Dermis microvascular lymphatic vessel endothelial cell (primary cell): ENCODE data around the gene TPRG1. TPM values are rescaled to one million over a fixed set of nuclear protein-coding genes. Genes with fewer than 3 reads are reported as not detected.

Experiments
- DNase-seq, 2 donors: peaks; one replicate each; pipeline versions ENCODE4 v3.0.0 to v3.0.0-alpha.2; 2010; ENCODE audit warnings: low read depth in 2 of 2
- total RNA-seq: library from RNA; depleted of rRNA; stranded (reverse); fragments of >200 nt; gene quantifications from 2 replicates; pipeline ENCODE4 v1.2.1, GENCODE V29; 2014

TPRG1 gene
- total RNA-seq, 1 donor from 2014 or later: 0.13 TPM

DNA sequence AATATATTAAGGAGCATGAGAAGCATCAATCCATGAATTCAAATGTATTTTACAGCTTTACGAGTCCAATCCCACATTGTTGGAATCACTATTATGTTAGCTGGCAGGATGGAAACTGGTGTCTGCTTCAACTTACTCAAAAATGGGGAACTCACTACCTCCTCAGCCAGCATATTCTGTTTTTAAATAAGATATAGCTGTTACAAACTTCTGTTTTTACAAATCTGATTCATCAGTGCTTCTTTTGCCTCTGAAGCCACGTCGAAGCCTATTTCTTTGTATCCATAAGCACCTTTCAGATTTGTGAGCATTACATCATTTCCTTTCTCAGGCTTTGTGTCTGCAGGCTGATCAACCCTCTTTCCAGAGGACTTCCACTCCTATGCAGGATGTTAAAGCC is 105.9 kb downstream of the TPRG1 start:
- no peak for DNase-seq

DNA sequence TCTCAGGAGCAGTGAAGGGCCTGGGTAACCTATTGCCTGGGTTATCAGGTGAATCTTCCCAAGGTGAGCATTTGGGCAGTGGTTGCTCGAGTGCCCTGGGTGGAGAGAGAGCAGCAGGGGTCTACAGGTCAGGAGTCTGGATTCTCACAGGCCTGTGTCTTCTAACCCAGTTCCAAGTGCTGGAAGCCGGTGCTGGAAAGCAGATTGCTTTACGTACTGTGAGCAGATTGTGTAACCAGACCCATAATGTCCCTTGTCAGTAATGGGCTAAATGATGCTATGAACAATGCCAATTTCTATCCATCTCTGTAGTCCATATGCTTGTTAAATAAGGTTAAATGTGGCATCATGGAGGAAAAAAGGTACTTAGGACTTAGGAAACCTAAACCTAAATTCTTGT is 106.5 kb downstream of the TPRG1 start:
- no peak for DNase-seq

DNA sequence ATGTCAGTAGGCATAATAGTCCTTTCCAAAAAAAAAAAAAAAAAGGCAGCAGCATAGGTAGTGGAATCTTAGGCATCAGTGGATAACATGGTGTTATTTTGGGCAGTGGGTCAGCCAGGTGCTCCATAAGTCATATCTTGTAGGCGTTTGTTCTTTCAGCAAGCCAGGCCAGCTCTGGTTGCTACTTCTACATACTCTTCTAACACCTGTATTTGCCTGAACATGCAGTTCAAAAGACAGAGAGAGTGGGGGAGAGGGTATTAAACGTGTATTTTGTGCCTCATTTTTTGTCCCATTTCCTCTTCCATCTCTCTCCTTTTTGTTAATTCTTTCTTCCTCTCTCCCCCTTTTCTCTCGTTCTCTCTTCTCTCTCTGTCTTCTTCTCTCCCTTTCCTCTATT is 110.4 kb downstream of the TPRG1 start:
- no peak for DNase-seq

DNA sequence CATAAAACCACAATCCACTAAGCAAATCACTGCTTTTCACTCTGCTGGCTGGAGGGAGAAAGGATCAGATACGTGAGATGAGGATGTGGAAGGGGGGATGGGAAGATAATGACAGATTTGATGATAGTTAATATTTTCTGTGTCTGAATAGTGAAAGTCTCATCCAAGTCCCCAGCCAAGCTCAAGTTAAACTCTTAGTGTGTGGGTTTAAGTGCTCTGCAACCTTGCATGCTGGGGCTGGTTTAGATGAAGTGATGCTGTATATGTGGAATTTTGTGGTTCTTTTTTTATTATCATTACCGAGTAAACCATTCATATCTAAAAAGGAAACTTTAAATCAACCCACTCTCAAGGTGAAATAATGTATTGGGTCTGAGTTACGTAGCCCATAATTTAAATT is 111.0 kb downstream of the TPRG1 start:
- no peak for DNase-seq

DNA sequence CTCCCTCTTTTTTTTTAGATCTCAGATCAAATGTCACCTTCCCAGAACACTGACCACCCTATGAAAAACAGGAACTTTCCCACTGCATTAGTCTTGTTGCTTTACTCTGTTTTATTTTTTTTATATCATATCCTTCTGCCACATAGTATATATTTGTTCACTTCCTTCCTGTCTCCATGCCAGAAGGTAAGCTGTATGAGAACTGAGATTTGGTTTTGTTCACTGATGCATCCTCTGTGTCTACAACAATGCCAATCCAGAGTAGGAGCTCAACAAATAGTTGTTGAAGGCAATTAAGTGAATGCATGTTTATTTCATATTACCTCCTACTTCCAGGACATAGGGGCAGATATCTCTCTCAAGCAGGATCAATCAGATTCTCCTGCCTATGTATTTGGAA is 114.4 kb downstream of the TPRG1 start:
- DNase-seq: no peak

DNA sequence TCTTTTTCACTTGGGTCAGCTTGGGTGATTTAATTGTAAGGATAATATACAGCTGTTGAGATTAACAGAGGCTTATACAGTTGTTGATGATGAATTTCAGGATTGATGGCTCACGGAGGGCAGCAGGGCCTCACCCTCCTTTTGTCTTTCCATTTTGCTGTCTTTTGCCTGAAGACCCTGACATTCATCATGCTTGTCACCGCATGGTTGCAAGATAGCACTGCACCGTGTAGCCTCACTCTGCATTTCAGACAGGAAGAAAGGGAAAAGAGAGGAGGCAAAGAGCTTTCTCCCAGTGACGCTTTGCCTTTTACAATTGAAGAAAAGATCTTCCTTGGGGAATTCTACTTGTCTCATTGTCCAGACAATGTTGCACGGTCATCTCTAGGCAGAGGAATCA is 115.1 kb downstream of the TPRG1 start:
- DNase-seq: no peak

DNA sequence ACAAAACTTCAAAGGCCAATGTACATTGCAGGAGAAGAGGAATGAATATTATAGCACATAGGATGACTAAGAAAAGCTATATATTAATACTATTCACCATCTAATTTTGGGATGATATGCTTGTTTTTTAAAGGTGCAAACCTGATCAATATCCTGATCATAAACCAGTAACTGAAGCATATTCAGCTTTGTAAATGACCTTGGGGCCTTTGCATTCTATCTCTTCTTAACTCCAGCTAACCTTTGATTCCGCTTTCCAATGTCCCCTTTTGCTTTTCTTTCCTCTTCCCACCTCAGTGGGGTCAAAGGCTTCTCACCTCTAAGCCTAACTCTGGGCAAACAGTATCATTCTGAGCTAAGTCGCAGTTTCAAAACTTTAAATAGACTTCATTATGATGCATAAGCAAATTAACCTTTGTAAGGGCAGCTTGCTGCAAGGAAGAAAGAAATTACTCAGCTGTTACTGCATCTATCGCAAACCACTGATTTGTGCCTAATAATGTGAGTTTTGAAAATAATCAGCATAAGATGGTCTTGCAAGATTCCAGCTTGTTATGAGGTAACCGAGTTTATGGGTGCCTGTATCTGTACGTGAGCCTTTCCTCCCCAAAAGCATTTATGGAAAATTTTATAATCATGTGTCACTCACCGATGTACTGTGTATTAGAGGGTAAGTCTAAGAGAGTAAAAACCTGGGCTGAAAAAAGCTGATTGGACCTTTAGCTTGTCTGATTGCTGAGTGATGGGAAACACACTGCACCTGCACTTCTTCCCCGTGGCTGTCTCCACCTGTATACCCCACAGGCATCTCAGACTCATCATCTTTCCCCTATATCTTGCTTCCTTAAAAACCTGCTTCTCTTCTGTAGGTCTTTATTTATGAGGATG is 116.8 kb downstream of the TPRG1 start:
- no peak for DNase-seq

DNA sequence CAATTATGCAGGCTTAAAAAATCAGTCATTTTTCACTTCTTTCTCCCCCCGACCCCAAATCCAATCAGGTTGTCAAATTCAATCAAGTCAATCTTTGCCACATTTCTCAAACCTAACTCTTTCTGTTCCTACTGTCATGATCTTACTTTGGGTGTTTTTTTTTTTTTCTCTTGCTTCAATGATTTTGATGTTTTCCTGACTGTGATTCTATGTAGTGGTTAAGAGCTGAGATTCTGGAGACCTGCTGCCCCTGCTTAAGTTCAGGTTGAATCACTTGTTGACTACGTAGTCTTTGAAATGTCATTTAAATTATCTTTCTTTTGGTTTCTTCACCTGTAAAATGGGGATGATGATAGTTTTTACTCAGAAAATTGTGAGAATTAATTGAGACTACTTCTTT is 117.5 kb downstream of the TPRG1 start:
- no peak for DNase-seq

DNA sequence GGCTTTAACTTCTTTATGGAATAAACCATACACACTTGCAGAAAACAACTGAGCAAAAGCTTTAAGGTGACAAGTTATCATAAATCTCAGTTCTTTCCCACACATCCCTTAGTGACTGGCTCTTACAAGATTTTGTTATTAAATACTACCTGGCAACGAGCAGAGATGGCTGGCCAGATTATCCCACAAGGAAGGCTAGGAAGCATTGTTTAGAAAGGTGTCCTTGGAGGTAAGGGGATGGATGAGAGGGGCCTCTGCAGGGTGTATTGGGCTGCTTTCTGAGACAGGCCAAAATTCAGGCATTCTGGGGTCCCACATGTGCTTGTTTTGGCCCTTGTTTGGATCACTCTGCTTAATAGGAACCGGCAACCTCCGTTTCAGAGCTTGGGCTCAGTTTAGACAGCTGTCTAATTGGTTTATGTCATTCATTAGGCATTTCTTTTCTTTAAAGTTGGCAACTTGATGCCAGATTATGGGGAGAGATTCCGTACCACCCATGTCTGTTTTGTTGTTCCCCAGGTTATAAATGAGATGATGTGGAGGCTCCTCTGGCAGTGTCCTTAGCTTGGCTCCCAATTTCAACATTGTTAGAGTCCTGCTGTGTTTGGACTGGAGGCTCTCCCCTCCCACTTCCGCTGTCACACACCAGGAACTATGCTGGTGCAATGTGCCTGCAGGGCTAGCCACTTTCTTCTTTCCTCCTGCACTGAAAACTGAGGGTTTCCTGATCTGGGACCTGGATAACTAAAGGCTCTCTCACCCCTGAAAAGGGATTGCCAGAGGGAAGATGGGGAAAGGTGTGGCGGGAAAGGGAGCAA is 121.1 kb downstream of the TPRG1 start:
- DNase-seq: no peak

DNA sequence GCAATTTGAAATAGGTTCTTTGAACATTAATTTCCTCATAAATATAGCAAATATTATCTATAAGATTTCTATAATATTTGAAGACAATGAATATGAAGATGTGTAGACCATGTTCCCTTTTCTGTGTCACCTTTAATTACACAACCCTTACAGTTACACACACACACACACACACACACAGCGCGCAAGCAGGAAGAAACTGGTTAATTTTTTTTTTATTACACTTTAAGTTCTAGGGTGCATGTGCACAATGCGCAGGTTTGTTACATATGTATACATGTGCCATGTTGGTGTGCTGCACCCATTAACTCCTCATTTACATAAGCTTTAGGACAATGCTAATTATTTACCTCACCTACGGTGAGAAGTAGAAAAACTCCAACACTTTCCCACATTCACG is 122.9 kb downstream of the TPRG1 start:
- DNase-seq: no peak

DNA sequence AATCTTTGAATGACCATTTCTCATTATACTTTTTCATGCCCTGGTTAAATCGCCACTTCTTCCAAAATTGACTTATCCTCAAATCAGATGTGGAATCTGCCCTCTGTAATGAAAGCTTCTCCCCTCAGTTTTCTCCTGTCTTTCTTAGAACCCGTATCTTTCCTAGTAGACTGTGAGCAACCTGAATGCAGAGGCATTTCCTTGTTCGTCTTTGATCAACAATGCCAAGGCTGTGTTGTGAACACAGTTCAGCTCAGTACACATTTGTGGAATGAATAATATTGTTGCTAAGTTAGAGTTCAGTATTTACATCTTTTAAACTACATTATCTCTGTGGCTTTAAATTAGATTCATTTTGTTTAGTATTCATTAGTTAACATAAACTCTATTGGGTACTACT is 123.3 kb downstream of the TPRG1 start:
- DNase-seq: no peak

DNA sequence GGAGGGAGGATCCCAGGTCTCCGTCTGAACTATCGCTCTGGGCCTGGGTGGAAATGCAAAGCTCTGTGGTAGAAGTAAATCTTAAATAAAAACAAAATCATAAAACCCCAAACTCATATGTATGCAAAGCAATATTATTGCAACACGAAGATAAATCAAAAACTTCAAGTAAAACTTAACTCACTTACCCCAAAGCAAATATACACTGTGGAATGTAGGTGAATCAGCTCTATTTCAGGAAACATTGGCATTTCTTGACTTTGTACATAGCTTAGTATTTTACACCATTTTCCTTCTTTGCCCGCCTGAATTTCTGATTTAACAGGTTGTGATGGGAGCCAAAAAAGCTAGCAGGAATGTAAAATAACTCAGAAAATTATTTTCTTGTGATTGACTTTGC is 126.2 kb downstream of the TPRG1 start:
- no peak for DNase-seq

DNA sequence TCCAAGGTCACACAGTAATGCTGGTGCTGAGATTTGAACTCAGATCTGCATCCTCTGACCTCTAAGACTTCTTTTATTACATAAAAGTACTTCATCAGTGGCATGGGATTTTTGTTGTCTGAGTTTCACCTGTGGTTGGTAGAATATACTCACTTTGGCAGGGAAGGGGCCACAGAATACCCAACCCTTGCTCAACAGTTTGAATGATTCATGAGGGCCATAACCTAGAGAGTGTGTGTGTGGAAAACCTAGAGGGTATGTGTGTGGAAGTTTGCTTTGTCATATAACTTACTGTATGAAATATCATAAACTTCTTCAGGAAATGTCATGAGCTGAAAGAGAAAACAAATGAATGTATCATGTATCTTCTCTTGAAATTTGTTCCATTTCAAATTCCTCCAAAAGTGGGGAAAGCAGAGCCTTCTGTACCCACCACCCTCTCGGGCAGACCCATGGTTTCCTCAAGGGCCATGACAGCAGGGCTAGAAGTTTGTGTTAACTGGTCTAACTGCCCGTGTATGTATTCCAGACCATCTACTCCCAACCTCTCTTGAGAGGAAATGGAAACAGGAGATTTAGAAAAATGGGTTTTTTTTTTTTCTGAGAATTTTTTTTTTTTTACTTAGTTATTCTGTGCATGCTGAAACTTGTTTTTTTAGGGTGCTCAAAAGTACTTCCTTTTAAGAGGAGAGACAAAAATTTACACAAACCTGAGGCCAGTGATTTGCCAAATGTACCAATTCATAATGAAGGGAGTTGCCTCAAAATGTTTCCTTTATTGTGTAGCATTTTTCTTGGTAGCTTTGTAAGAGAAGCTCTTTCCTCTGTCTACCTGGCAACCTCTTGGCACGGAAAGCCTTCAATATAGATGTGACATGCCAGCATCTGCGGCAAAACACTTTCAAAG is 127.0 kb downstream of the TPRG1 start:
- DNase-seq: no peak

DNA sequence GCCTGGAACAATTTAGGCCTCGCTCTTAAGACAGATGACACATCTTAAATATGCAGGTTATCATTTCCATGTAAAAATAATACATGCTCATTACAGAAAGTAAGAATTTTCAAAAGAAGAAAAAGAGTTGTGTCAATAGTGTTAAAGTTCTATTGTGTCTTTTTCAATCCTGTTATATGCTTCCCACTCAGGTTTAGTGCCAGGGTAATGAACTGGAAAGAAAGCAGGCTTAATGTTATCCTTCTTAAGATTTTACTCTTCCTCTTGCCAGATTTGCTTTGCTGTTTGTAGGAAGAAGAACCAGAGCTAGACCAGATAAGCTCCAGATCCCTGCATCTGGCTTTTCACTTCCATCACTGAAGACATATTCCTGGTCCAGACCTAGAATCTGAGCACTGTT is 128.6 kb downstream of the TPRG1 start:
- no peak for DNase-seq

DNA sequence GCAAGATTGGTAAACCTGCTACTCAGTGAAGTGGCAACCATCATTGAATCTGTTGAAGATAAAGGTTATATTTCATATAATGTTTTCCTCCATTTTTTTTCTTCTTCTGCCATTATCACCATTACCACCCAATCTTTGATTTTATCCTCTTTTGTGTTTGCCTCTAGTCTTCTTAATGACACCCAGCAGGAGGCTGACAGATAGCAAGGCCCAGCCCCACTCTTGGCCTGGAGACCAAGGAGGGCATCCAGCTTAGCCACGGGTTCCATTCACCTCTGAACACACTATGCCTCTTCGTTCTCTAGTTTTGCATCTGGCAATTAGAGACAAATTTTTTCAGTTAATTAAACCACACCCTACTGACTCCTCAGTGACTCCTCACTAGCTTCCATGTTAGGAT is 129.7 kb downstream of the TPRG1 start:
- no peak for DNase-seq

DNA sequence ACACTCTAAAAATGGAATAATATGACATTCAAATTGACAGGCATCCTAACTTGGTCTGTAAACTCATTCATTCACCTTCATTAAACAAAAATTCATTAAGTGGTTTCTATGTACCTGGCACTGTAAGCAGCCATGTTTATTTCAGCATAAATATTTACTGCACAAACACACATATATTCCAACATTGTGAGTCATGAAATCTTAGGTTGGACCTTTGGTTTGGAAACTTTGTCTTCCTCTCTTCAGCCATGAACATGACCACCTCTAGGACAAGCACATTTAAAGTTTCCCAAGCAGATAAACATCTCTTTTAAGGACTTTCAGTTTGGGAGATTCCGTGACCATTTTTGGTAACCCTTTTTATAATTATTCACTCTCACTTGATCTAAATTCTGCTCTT is 131.8 kb downstream of the TPRG1 start:
- no peak for DNase-seq

DNA sequence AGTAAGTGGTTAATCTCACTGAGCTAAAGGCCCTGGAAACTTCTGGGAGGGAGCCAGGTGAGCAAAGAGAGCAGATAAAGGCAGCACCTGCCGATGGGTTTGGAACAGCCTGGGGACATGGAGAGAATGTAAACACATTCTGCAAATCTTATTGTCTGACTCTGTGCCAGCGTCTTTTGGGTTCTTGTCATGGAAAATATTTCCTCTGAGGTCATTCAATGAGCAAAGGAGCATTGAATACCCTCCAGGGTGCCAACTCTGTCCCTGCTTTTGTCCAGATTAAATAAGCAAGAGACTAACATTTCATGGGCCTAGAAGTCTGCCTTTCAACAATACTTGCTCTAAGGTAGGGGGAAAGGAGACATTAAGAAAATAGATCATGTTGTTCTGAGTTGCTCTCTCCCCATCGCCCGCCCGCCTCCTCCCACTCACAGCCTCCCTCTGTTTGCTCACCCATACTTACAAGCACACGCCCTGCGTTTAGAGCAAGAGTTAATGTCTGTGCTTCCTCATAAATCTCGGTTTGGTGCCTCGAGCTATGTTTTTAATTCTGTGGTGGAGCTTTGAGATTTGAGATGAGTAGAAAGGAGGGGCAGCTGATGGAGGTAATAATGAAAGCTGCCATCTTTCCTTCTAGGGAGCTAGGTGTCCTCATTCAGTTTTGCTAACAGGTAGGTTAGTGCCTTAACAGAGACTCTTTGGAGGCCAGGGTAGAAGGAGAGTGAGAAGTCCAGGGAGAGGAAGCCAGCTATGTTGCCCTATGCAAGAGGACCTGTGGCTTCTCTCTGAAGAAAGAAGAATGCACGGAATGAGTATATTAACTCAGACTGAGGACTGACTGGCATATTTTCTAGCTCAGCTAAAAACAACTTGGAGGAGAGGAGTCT is 132.9 kb downstream of the TPRG1 start:
- DNase-seq: no peak

DNA sequence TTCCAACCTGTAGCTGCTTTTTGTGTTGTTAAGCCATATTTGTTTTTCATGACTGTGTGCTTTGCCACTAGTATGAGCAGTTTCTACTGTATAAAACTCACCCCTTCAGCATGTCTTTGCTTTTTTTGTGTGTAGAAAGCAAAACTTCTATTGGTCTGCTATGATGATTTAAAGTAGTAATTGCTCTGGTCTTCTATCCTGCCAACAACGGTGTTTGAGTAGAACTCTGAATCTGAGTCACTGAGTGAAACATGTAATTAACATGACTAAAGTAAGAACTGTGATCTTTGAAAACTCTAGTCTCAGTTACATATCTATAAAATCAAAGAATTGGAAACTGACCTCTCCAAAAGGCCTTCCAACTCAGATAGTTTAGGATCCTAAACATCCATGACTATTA is 133.6 kb downstream of the TPRG1 start:
- DNase-seq: no peak

DNA sequence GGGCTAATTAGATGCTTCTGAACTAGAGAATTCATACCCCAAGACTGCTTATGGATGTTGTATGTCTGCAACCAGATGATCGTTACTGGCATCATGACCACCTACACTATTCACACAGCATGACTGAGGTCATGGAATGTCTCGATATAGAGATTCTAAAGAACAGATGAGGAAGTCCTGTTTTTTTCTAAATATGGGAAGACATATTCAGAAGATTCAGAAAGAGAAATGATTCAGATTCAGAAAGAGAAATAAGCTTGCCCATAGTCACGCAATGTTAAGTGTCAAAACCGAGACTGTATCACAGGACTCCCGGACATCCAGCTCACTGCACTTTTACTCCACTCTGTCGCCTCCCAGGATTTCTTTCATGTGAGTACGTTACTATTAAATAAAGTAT is 136.2 kb downstream of the TPRG1 start:
- no peak for DNase-seq

DNA sequence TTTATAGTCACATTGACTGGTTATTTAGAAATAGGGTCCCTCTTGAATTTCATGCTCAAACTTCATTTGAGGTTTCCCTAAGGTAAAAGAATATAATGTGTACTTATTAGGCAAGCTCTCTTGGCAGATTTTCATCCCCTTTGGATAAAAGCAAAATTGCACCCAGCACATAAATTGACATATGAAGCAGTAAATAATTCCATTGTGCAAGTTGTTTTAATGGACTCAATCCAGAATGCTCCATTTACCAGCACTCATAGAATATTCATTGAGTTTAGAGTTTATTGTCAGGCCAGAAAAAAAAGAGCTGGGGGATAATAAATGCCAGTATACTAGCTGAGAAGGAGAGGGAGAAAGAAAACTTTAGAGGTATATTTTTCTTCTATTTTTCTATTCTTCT is 136.8 kb downstream of the TPRG1 start:
- no peak for DNase-seq
